ENCODE results near the gene KCNJ12.
"Not testable (repeated sequence)": the region's sequence is repeated elsewhere in the genome, so short reads cannot be mapped to it uniquely, and the experiment has no call there.

DNA sequence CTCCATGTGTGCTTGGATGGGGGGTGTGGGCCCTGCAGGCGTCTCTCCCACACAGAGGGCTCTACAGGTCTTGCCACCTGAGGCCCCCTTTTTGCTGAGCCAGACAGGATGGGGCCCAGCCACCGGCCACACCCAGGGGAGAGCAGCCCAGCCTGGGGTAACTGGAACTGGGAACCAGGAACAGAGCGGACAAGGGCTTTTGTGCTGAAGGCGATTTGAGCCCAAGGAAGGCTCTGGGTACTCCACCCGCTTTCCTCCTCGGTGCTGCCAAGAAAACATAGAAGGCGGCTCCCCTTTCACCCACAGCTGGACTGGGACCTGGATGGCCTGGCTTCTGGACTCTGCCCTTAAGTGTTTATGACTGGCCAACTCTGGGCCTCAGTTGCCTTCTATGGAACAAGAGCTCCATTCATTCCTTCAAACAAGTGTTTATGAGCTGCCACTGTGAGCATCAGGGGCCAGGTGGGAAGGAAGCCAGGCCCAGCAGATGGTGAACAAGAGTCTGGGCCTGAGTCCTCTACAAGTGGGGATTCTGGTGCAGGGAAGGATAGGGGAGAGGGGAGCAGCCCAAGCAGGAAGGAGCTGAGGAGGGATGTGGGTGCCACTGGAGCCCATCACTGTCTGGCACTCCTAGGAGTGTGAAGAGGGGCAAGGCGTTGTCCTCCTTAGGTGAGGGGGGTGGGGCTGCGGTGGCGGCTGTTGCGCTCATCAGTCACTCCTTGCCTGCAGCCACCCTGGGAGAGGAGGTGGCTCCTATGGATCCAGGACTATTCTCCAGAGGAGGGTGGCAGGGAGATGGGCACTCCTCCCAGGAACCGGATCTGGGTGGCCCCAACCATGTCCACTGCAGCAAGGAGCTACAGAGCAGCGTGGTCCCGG lies 46.4 kb downstream of the KCNJ12 start:
- TF ChIP-seq ZFP62 (CRISPR knock-in tag; IDR thresholded peaks at IDR 0.05); MXD4 (CRISPR knock-in tag; IDR thresholded peaks at IDR 0.05); POLR2AphosphoS2 (IDR thresholded peaks at IDR 0.05; ENCODE audit: low read depth, low read length); STAG1 (CRISPR knock-in tag; IDR thresholded peaks at IDR 0.05): not testable (repeated sequence)
- TF ChIP-seq, protein P1, sequence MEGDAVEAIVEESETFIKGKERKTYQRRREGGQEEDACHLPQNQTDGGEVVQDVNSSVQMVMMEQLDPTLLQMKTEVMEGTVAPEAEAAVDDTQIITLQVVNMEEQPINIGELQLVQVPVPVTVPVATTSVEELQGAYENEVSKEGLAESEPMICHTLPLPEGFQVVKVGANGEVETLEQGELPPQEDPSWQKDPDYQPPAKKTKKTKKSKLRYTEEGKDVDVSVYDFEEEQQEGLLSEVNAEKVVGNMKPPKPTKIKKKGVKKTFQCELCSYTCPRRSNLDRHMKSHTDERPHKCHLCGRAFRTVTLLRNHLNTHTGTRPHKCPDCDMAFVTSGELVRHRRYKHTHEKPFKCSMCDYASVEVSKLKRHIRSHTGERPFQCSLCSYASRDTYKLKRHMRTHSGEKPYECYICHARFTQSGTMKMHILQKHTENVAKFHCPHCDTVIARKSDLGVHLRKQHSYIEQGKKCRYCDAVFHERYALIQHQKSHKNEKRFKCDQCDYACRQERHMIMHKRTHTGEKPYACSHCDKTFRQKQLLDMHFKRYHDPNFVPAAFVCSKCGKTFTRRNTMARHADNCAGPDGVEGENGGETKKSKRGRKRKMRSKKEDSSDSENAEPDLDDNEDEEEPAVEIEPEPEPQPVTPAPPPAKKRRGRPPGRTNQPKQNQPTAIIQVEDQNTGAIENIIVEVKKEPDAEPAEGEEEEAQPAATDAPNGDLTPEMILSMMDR (CRISPR knock-in tag; IDR thresholded peaks at IDR 0.05) = not testable (repeated sequence)
- TF ChIP-seq, protein P2, sequence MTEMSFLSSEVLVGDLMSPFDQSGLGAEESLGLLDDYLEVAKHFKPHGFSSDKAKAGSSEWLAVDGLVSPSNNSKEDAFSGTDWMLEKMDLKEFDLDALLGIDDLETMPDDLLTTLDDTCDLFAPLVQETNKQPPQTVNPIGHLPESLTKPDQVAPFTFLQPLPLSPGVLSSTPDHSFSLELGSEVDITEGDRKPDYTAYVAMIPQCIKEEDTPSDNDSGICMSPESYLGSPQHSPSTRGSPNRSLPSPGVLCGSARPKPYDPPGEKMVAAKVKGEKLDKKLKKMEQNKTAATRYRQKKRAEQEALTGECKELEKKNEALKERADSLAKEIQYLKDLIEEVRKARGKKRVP (CRISPR knock-in tag; IDR thresholded peaks at IDR 0.05) = not testable (repeated sequence)
- TF ChIP-seq, protein P3, sequence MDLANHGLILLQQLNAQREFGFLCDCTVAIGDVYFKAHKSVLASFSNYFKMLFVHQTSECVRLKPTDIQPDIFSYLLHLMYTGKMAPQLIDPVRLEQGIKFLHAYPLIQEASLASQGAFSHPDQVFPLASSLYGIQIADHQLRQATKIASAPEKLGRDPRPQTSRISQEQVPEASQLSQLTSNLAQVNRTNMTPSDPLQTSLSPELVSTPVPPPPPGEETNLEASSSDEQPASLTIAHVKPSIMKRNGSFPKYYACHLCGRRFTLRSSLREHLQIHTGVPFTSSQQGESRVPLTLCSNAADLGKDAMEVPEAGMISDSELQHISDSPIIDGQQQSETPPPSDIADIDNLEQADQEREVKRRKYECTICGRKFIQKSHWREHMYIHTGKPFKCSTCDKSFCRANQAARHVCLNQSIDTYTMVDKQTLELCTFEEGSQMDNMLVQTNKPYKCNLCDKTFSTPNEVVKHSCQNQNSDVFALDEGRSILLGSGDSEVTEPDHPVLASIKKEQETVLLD (CRISPR knock-in tag; IDR thresholded peaks at IDR 0.05; ENCODE audit: low read depth) = not testable (repeated sequence)

Measured in HepG2 (cell line).